ACC112 (cell line): ENCODE results near the gene CFAP46.

ENCODE experiments used
- H2AFZ ChIP-seq: fragments of 200-600 bp; sonication (generic); one replicate; pipeline ENCODE4 v1.6.0; 2017; ENCODE audit warnings: antibody characterized with exemption, low read length; ENCODE audit not compliant: unreplicated experiment
- H3K27ac ChIP-seq: fragments of 200-600 bp; sonication (generic); 2 replicates; pipeline ENCODE4 v1.5.1; 2014; ENCODE audit warnings: low read depth, mild to moderate bottlenecking, antibody characterized with exemption, low read length, moderate library complexity
- H3K27me3 ChIP-seq: fragments of 200-600 bp; sonication (generic); 2 replicates; pipeline ENCODE4 v1.6.1; 2014; ENCODE audit warnings: mild to moderate bottlenecking, antibody characterized with exemption, low read length, moderate library complexity, mixed read lengths; ENCODE audit not compliant: insufficient read depth
- H3K36me3 ChIP-seq: fragments of 200-600 bp; sonication (generic); 2 replicates; pipeline ENCODE4 v1.6.1; 2016; ENCODE audit warnings: mild to moderate bottlenecking, antibody characterized with exemption, low read length, moderate library complexity, mixed read lengths; ENCODE audit not compliant: insufficient read depth
- H3K4me1 ChIP-seq: fragments of 200-600 bp; sonication (generic); one replicate; pipeline ENCODE4 v1.6.1; 2016; ENCODE audit warnings: low read length, mixed read lengths; ENCODE audit not compliant: insufficient read depth, unreplicated experiment, control insufficient read depth
- H3K4me3 ChIP-seq: fragments of 200-600 bp; sonication (generic); 2 replicates; pipeline ENCODE4 v1.5.1; 2014; ENCODE audit warnings: mild to moderate bottlenecking, low read depth, low read length
- H3K79me2 ChIP-seq: fragments of 200-600 bp; sonication (generic); one replicate; pipeline ENCODE4 v1.6.0; 2016; ENCODE audit warnings: low read length; ENCODE audit not compliant: control insufficient read depth, unreplicated experiment, insufficient read depth

Gene CFAP46

DNA sequence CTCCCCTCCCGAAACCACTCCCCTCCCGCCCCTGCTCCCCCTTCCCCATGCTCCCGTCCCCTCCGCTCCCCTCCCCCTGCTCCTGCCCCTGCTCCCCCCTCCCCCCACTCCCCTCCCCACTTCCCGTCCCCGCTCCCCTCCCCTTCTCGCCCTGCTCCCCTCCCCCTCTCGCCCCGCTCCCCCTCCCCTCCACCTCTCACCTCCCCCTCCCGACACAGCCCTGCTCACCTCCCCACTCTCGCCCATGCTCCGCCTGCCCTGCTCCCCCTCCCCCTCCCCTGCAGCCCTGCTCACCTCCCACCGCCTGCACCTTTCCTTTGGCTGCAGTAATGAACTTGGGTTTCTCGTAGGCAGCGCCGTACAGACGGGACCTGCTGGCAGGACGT is 106.5 kb downstream of the CFAP46 start:
- no peaks in the 10 kb centered on the region for H3K36me3 ChIP-seq
- H3K4me1 ChIP-seq: no peaks in the 10 kb centered on the region
- H3K4me3 ChIP-seq: no peak overlapping the region
- H3K79me2 ChIP-seq: no peaks in the 10 kb centered on the region
- peaks cover 65% of the 10 kb centered on the region for H3K27me3 ChIP-seq
- no peak overlapping the region for H3K27ac ChIP-seq
- no peak overlapping the region for H2AFZ ChIP-seq

- no peaks in the 10 kb centered on the region for H3K4me1 ChIP-seq
- no peaks in the 10 kb centered on the region for H3K36me3 ChIP-seq
- no peak overlapping the region for H3K4me3 ChIP-seq
- H3K27me3 ChIP-seq: peaks cover 65% of the 10 kb centered on the region
- H3K27ac ChIP-seq: no peak overlapping the region
- no peak overlapping the region for H2AFZ ChIP-seq
- no peaks in the 10 kb centered on the region for H3K79me2 ChIP-seq
Observed at GRCh38 chr10:132834891-132835847, 107.2 kb downstream of the CFAP46 start.

- H3K4me1 ChIP-seq: no peaks in the 10 kb centered on the region
- no peaks in the 10 kb centered on the region for H3K79me2 ChIP-seq
- peaks cover 64% of the 10 kb centered on the region for H3K27me3 ChIP-seq
- H3K4me3 ChIP-seq: no peak overlapping the region
- H3K36me3 ChIP-seq: no peaks in the 10 kb centered on the region
- no peak overlapping the region for H2AFZ ChIP-seq
- no peak overlapping the region for H3K27ac ChIP-seq
Observed at GRCh38 chr10:132834311-132834761, 108.0 kb downstream of the CFAP46 start.

DNA sequence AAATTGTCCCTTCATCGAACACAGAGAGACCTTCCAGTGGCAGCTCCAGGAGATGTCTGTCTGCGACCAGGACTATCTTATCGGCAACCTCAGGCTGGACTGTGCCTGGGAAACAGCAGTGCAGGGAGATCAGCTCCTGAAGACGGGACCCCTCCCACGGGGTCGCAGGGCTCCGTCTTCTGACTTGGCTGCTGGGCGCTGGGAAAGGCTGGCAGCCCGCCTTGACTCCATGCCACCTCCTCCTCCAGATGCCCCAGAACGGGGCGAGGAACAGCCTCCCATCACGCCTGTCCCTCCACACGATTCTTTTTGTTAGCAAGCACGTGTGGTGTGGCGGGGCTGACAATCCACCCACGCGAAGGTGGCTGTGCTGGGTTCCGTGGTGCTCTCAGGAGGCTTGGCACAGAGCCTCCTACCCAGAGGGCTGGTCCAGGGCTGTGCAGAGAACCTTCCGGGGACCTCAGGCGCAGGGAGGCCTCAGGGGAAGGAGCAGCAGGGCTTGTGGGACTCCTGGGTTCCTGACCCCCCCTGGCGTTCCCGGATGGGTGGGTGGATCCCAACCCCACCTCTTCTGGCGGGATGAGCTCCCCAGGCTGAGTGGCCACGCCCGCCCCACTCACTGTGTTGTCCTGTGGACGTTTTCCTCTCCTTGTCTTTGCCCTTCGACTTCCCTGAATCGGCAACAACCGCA is 108.8 kb downstream of the CFAP46 start:
- Histone ChIP-seq H3K27ac (no peak overlapping the region), H3K27me3 (peaks cover 64% of the 10 kb centered on the region), H3K4me1 (no peaks in the 10 kb centered on the region), H3K36me3 (no peaks in the 10 kb centered on the region), H2AFZ (no peak overlapping the region), H3K4me3 (no peak overlapping the region), H3K79me2 (no peaks in the 10 kb centered on the region)

- Histone ChIP-seq H2AFZ (no peak overlapping the region), H3K36me3 (no peaks in the 10 kb centered on the region), H3K4me1 (no peaks in the 10 kb centered on the region), H3K27me3 (peaks cover 63% of the 10 kb centered on the region), H3K27ac (no peak overlapping the region), H3K79me2 (no peaks in the 10 kb centered on the region), H3K4me3 (no peak overlapping the region)
Observed at GRCh38 chr10:132832186-132832969, 110.0 kb downstream of the CFAP46 start.

- Histone ChIP-seq H3K79me2 (no peaks in the 10 kb centered on the region), H3K4me3 (no peak overlapping the region), H3K4me1 (no peaks in the 10 kb centered on the region), H2AFZ (no peak overlapping the region), H3K27ac (no peak overlapping the region), H3K27me3 (peaks cover 58% of the 10 kb centered on the region), H3K36me3 (no peaks in the 10 kb centered on the region)
Observed at GRCh38 chr10:132829403-132829802, 113.0 kb downstream of the CFAP46 start.

- H3K79me2 ChIP-seq: no peaks in the 10 kb centered on the region
- no peak overlapping the region for H2AFZ ChIP-seq
- peaks cover 52% of the 10 kb centered on the region for H3K27me3 ChIP-seq
- H3K4me3 ChIP-seq: no peak overlapping the region
- no peak overlapping the region for H3K27ac ChIP-seq
- H3K4me1 ChIP-seq: no peaks in the 10 kb centered on the region
- H3K36me3 ChIP-seq: no peaks in the 10 kb centered on the region
Observed at GRCh38 chr10:132828681-132829080, 113.7 kb downstream of the CFAP46 start.

DNA sequence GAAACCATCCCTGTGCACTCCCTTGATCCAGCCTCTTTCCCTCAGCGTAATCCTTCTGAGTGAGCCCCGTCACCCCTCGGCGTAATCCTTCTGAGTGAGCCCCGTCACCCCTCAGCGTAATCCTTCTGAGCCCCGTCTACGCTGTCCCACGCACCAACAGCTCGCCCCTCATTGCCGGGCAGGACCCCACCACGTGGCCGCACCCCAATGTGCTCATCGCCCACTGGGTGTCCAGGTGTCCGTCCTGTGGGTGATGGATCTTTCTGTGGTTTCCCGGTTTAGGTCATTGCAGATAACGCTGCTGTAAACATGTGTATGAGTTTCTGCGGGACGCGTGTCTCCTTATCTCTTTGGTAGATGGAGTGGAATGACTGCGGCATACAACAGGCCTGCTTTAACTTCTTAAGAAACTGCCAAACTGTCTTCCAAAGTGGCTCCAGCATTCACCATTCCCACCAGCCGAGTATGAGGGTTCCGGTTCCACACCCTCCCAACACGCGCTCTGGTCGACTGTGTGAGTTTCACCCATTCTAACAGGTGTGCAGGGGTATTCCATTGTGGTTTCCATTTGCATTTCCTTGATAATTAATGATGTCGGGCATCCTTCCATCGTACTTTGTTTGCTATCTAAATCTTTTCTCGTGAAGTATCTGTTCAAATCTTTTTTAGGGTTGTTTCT is 114.4 kb downstream of the CFAP46 start:
- H2AFZ ChIP-seq: no peak overlapping the region
- no peak overlapping the region for H3K27ac ChIP-seq
- H3K4me1 ChIP-seq: no peaks in the 10 kb centered on the region
- H3K27me3 ChIP-seq: peaks cover 45% of the 10 kb centered on the region
- no peak overlapping the region for H3K4me3 ChIP-seq
- no peaks in the 10 kb centered on the region for H3K79me2 ChIP-seq
- no peaks in the 10 kb centered on the region for H3K36me3 ChIP-seq

DNA sequence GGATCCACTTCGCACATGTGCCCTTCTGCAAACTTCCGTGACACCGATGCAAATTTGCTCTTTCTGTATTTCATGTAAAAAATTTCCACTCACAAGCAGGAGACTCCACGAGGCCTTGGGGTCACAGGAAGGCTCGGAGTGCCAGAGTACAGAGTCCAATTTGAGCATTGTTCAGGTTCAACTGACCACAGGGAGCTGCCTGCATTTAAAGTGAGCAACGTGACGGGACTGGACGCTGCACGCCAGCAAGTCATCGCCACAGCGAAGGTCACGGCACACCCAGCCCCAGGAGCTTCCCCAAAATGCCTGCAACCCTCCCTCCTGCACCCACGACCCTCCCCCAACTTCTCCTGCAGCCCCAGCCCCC is 115.0 kb downstream of the CFAP46 start:
- peaks cover 39% of the 10 kb centered on the region for H3K27me3 ChIP-seq
- H3K27ac ChIP-seq: no peak overlapping the region
- H3K4me1 ChIP-seq: no peaks in the 10 kb centered on the region
- H3K4me3 ChIP-seq: no peak overlapping the region
- H3K36me3 ChIP-seq: no peaks in the 10 kb centered on the region
- H2AFZ ChIP-seq: no peak overlapping the region
- no peaks in the 10 kb centered on the region for H3K79me2 ChIP-seq
